GM12878 (cell line): Measurements from ENCODE around the gene PRKAG3. TPM values are rescaled to one million over a fixed set of nuclear protein-coding genes. Genes with fewer than 3 reads are reported as not detected.

ENCODE experiments used
- ATAC-seq: fragments of 200-7000 bp; cut with Tn5 transposase; 3 replicates; pipeline ENCODE4 v1.9.1; 2020; ENCODE audit warnings: mild to moderate bottlenecking, moderate library complexity
- BruUV-seq: library from RNA; stranded (reverse); fragments of 400-500 nt; replicated peaks from 2 replicates; lab custom pipeline; 2021; lab: Mats Ljungman, UMichigan
- CTCF ChIA-PET: fragments of 300-600 bp; sonication (Branson Sonifier 250); formaldehyde crosslinking; extraction: SDS; loops from one replicate; lab custom pipeline; 2021; ENCODE audit warnings: inconsistent platforms; lab: Yijun Ruan, JAX
- POLR2A ChIA-PET: fragments of 350-600 bp; formaldehyde crosslinking; extraction: SDS; loops from one replicate; lab custom pipeline; 2021; ENCODE audit warnings: inconsistent platforms; lab: Charles Lee
- RAD21 ChIA-PET: fragments of 300-600 bp; sonication (Branson Sonifier 250); formaldehyde crosslinking; loops from one replicate; lab custom pipeline; 2023; ENCODE audit warnings: antibody characterized with exemption; ENCODE audit not compliant: unreplicated experiment; lab: Charles Lee
- SMC1A ChIA-PET: fragments of 300-600 bp; sonication (Branson Sonifier 250); formaldehyde crosslinking; loops from one replicate; lab custom pipeline; 2023; ENCODE audit not compliant: unreplicated experiment, uncharacterized antibody; lab: Charles Lee
- DNase-seq: peaks from one replicate; pipeline ENCODE4 v3.0.0-alpha.2; 2011; ENCODE audit warnings: low read depth, low spot score
- FAIRE-seq: peaks from 3 replicates; lab custom pipeline; 2011; peaks lifted over from hg19 to GRCh38; lab: Jason Lieb, UNC
- H2AFZ ChIP-seq: 2 replicates; pipeline ENCODE4 v1.6.0; 2011; ENCODE audit warnings: low read depth, low read length, control low read depth; ENCODE audit not compliant: control insufficient read depth
- H3K27ac ChIP-seq: 2 replicates; pipeline ENCODE4 v1.5.1; 2011; ENCODE audit warnings: control low read depth; ENCODE audit not compliant: control insufficient read depth, insufficient read depth
- H3K27me3 ChIP-seq, 2 experiments: replicated peaks in 1 of 2; 2 replicates each; pipeline versions ENCODE4 v1.6.0 to v1.6.1; 2011; ENCODE audit warnings: low read length in 1 of 2; ENCODE audit not compliant: control insufficient read depth in 2 of 2, insufficient read depth in 2 of 2
- H3K36me3 ChIP-seq, 2 experiments: 2 replicates each; pipeline ENCODE4 v1.5.1; 2011; ENCODE audit warnings: low read length in 1 of 2; ENCODE audit not compliant: control insufficient read depth in 2 of 2, insufficient read depth in 2 of 2
- H3K4me1 ChIP-seq: 2 replicates; pipeline ENCODE4 v1.6.1; 2011; ENCODE audit warnings: mild to moderate bottlenecking, low read length, moderate library complexity, mixed read lengths; ENCODE audit not compliant: control insufficient read depth, insufficient read depth
- H3K4me2 ChIP-seq: 2 replicates; pipeline ENCODE4 v1.6.0; 2011; ENCODE audit warnings: control low read depth; ENCODE audit not compliant: control insufficient read depth, insufficient read depth
- H3K4me3 ChIP-seq: fragments of 200-600 bp; sonication (generic); 2 replicates; pipeline ENCODE4 v1.5.1; 2016
- H3K79me2 ChIP-seq: 2 replicates; pipeline ENCODE4 v1.6.0; 2011; ENCODE audit warnings: low read length; ENCODE audit not compliant: control insufficient read depth, insufficient read depth
- H3K9ac ChIP-seq: 2 replicates; pipeline ENCODE4 v1.8.0; 2011; ENCODE audit warnings: low read length, control low read depth, mixed read lengths; ENCODE audit not compliant: control insufficient read depth, insufficient read depth
- H3K9me3 ChIP-seq: replicated peaks from 3 replicates; pipeline ENCODE4 v1.5.1; 2011; ENCODE audit warnings: mild to moderate bottlenecking, low read length; ENCODE audit not compliant: control insufficient read depth, insufficient read depth
- H4K20me1 ChIP-seq: 2 replicates; pipeline ENCODE4 v1.6.0; 2011; ENCODE audit not compliant: control insufficient read depth, insufficient read depth
- CEBPZ ChIP-seq: fragments of 150-350 bp; IDR thresholded peaks from 2 replicates; pipeline ENCODE4 v1.6.1; 2016; ENCODE audit warnings: low read depth, low read length
- FOS ChIP-seq: IDR thresholded peaks from 3 replicates; pipeline ENCODE4 v1.6.1; 2011; ENCODE audit warnings: borderline replicate concordance; ENCODE audit not compliant: insufficient read length; ENCODE audit errors: extremely low read depth
- NFXL1 ChIP-seq: fragments of 450-650 bp; IDR thresholded peaks from 2 replicates; pipeline ENCODE4 v1.6.1; 2017; ENCODE audit warnings: antibody characterized with exemption, mild to moderate bottlenecking, borderline replicate concordance
- NFYB ChIP-seq: IDR thresholded peaks from 2 replicates; pipeline ENCODE4 v1.6.1; 2011; ENCODE audit warnings: low read depth, mild to moderate bottlenecking, low read length, improper control_type of control experiment, moderate library complexity; ENCODE audit not compliant: insufficient read depth
- TARDBP ChIP-seq: IDR thresholded peaks from 2 replicates; pipeline ENCODE4 v1.6.1; 2016; ENCODE audit warnings: borderline replicate concordance
- USF1 ChIP-seq: IDR thresholded peaks from 2 replicates; pipeline ENCODE4 v1.6.1; 2011; ENCODE audit warnings: borderline replicate concordance, low read depth, mild to moderate bottlenecking, moderate library complexity, mixed read lengths, low read length; ENCODE audit not compliant: insufficient read depth; ENCODE audit errors: extremely low read length
- WGBS: methylation state at CpG from one replicate; pipeline ENCODE4 v1.1.6; 2016; ENCODE audit warnings: low lambda C conversion rate; ENCODE audit not compliant: insufficient replicate concordance, insufficient coverage; ENCODE audit errors: missing lambda C conversion rate; 5-methylcytosine and 5-hydroxymethylcytosine counted together
- in situ Hi-C: fragments of 300-500 bp; cut with MboI; formaldehyde crosslinking; loops from 9 replicates; pipeline ENCODE4 v1.14.3; 2018; ENCODE audit warnings: mixed read lengths
- intact Hi-C: fragments of 100-400 bp; cut with micrococcal nuclease; formaldehyde crosslinking; loops from one replicate; pipeline ENCODE4 v1.14.2; 2022; ENCODE audit not compliant: unreplicated experiment
- polyA plus RNA-seq, 11 experiments: library from polyadenylated mRNA; depleted of rRNA in 4 of 11; unstranded in 6 of 11; stranded (reverse) in 5 of 11; fragments of >200 nt; fragmentation: Nextera tagmentation in 4 of 11; fragmentation: Illumina TruSeq in 1 of 11; extraction: Ambion mirVana in 4 of 11; extraction: Trizol in 1 of 11; gene quantifications; 1 replicate in 1 of 11; 2 replicates in 10 of 11; pipeline versions ENCODE4 v1.2.1 to v1.2.3, GENCODE V29; 2011 to 2016; ENCODE audit warnings: inconsistent platforms in 2 of 11, missing spikeins in 2 of 11, low read depth in 1 of 11
- total RNA-seq, 4 experiments: library from RNA; depleted of rRNA in 3 of 4; stranded (reverse); fragments of >200 nt in 3 of 4; fragmentation: Illumina TruSeq in 1 of 4; extraction: Trizol in 1 of 4; gene quantifications; 2 replicates each; pipeline versions ENCODE4 v1.2.1 to v1.2.3, GENCODE V29; 2013 to 2021

The PRKAG3 gene
- total and polyA plus RNA-seq, 10 of the 15 experiments (the other 5 are each of a cell fraction or from before 2014, with no cell fraction given): 0.04 to 0.12 (median 0.06) TPM; not detected in 7

GRCh38 chr2:218821605-218822211 lies 9.9 kb downstream of the PRKAG3 start (continued):
- TF ChIP-seq CEBPZ (no peak), USF1 (no peak), NFXL1 (no peak), TARDBP (no peak)

GRCh38 chr2:218820746-218821369 lies 10.7 kb downstream of the PRKAG3 start:
- ChIA-PET SMC1A (no interaction called here), CTCF (no interaction called here), POLR2A (no interaction called here), RAD21 (no interaction called here)
- no peak overlapping the region for H3K4me2 ChIP-seq
- no peaks in the 10 kb centered on the region for H3K36me3 ChIP-seq
- in situ Hi-C loops (no loop called here), intact Hi-C loops (no loop called here)
- H2AFZ ChIP-seq: no peak overlapping the region
- no peaks in the 10 kb centered on the region for H3K4me1 ChIP-seq
- no peaks in the 10 kb centered on the region for H3K79me2 ChIP-seq
- H3K27ac ChIP-seq: no peak overlapping the region
- H3K9me3 ChIP-seq: no peaks in the 10 kb centered on the region
- TF ChIP-seq NFYB (no peak), FOS (no peak)
- DNase-seq: no peak
- ATAC-seq: no peak
- H4K20me1 ChIP-seq: no peaks in the 10 kb centered on the region
- H3K9ac ChIP-seq: no peak overlapping the region
- H3K4me3 ChIP-seq: no peak overlapping the region
- H3K27me3 ChIP-seq: no peaks in the 10 kb centered on the region; a peak in 1 of 4 replicates
- WGBS: 64% methylated on average over 15 of the region's 15 CpGs
- FAIRE-seq: no peak
- BruUV-seq: no TSS peak
